Activated effector memory CD4-positive, alpha-beta T cell treated with Interleukin-2 at 50 U/mL for 16 hours (primary cell): ENCODE results near the gene ASCC1.
"Not testable (repeated sequence)": the region's sequence is repeated elsewhere in the genome, so short reads cannot be mapped to it uniquely, and the experiment has no call there.

ENCODE experiments used
- DNase-seq: peaks from one replicate; pipeline ENCODE4 v3.0.0-alpha.2; 2020

The ASCC1 gene

GRCh38 chr10:72123616-72124015 lies 92.5 kb downstream of the ASCC1 start:
- DNase-seq, result no peak

GRCh38 chr10:72122221-72122620 lies 93.9 kb downstream of the ASCC1 start:
- DNase-seq, result no peak

GRCh38 chr10:72121389-72121788 lies 94.7 kb downstream of the ASCC1 start:
- DNase-seq, result no peak

- DNase-seq, result no peak
Measured at GRCh38 chr10:72116372-72116771, 99.7 kb downstream of the ASCC1 start.

GRCh38 chr10:72114706-72115450 lies 101.2 kb downstream of the ASCC1 start:
- DNase-seq, result no peak

- no peak for DNase-seq
Measured at GRCh38 chr10:72110673-72111401, 105.2 kb downstream of the ASCC1 start.

- DNase-seq, result no peak
Measured at GRCh38 chr10:72109636-72110157, 106.4 kb downstream of the ASCC1 start.

- no peak for DNase-seq
Measured at GRCh38 chr10:72108830-72109635, 107.0 kb downstream of the ASCC1 start.

GRCh38 chr10:72108004-72108370 lies 108.1 kb downstream of the ASCC1 start:
- not testable (repeated sequence) for DNase-seq

GRCh38 chr10:72107325-72108003 lies 108.6 kb downstream of the ASCC1 start:
- no peak for DNase-seq

GRCh38 chr10:72106896-72107295 lies 109.2 kb downstream of the ASCC1 start:
- no peak for DNase-seq

- DNase-seq, result no peak
Measured at GRCh38 chr10:72106154-72106849, 109.8 kb downstream of the ASCC1 start.

GRCh38 chr10:72105710-72106109 lies 110.4 kb downstream of the ASCC1 start:
- no peak for DNase-seq

- no peak for DNase-seq
Measured at GRCh38 chr10:72105098-72105475, 111.0 kb downstream of the ASCC1 start.

GRCh38 chr10:72104472-72105097 lies 111.5 kb downstream of the ASCC1 start:
- no peak for DNase-seq

GRCh38 chr10:72099600-72099921 lies 116.5 kb downstream of the ASCC1 start:
- no peak for DNase-seq

GRCh38 chr10:72098836-72099599 lies 117.1 kb downstream of the ASCC1 start:
- DNase-seq, result no peak

GRCh38 chr10:72098301-72098835 lies 117.7 kb downstream of the ASCC1 start:
- DNase-seq, result no peak

GRCh38 chr10:72097448-72098300 lies 118.4 kb downstream of the ASCC1 start:
- no peak for DNase-seq
